ENCODE measurements around the gene MYO16.

GRCh38 chr13:109135018-109135417, 505.6 kb downstream of the MYO16 start:
- TF ChIP-seq POLR2A (IDR thresholded peaks at IDR 0.05), result no peak
- no peak for TF ChIP-seq CTCF (IDR thresholded peaks at IDR 0.05)
